Measurements from ENCODE around the gene FBP1. TPM values are rescaled to one million over a fixed set of nuclear protein-coding genes. Genes with fewer than 3 reads are reported as not detected.

Gene FBP1
- total and polyA plus RNA-seq, 10 of the 15 experiments (the other 5 are each of a cell fraction or from before 2014, with no cell fraction given): 0.11 to 0.38 (median 0.15) TPM; not detected in 7

GRCh38 chr9:94554439-94555331, 84.6 kb downstream of the FBP1 start, which contains the start of gene PCAT7 (continued):
- TF ChIP-seq, protein P1, sequence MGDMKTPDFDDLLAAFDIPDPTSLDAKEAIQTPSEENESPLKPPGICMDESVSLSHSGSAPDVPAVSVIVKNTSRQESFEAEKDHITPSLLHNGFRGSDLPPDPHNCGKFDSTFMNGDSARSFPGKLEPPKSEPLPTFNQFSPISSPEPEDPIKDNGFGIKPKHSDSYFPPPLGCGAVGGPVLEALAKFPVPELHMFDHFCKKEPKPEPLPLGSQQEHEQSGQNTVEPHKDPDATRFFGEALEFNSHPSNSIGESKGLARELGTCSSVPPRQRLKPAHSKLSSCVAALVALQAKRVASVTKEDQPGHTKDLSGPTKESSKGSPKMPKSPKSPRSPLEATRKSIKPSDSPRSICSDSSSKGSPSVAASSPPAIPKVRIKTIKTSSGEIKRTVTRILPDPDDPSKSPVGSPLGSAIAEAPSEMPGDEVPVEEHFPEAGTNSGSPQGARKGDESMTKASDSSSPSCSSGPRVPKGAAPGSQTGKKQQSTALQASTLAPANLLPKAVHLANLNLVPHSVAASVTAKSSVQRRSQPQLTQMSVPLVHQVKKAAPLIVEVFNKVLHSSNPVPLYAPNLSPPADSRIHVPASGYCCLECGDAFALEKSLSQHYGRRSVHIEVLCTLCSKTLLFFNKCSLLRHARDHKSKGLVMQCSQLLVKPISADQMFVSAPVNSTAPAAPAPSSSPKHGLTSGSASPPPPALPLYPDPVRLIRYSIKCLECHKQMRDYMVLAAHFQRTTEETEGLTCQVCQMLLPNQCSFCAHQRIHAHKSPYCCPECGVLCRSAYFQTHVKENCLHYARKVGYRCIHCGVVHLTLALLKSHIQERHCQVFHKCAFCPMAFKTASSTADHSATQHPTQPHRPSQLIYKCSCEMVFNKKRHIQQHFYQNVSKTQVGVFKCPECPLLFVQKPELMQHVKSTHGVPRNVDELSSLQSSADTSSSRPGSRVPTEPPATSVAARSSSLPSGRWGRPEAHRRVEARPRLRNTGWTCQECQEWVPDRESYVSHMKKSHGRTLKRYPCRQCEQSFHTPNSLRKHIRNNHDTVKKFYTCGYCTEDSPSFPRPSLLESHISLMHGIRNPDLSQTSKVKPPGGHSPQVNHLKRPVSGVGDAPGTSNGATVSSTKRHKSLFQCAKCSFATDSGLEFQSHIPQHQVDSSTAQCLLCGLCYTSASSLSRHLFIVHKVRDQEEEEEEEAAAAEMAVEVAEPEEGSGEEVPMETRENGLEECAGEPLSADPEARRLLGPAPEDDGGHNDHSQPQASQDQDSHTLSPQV (IDR thresholded peaks at IDR 0.05): no peak
- TF ChIP-seq RUNX3 (IDR thresholded peaks at IDR 0.05; ENCODE audit: low read length): peak; percentile 77
- TF ChIP-seq SMC3 (IDR thresholded peaks at IDR 0.05; ENCODE audit: borderline replicate concordance, low read length): peak; percentile 62; the same call in 1 of the 2 replicates
- TF ChIP-seq TBL1XR1 (IDR thresholded peaks at IDR 0.05; ENCODE audit: low read depth, low read length): no peak
- TF ChIP-seq ZNF207 (IDR thresholded peaks at IDR 0.05; ENCODE audit: borderline replicate concordance): no peak
- no peak for TF ChIP-seq TAF1 (IDR thresholded peaks at IDR 0.05; ENCODE audit: borderline replicate concordance, low read depth, low read length)
- TF ChIP-seq ATF2 (IDR thresholded peaks at IDR 0.05; ENCODE audit: low read length): no peak
- no peak for TF ChIP-seq ESRRA (IDR thresholded peaks at IDR 0.05; ENCODE audit: low read length)
- no peak for TF ChIP-seq TCF7 (IDR thresholded peaks at IDR 0.05; ENCODE audit: borderline replicate concordance)
- no peak for TF ChIP-seq ZBTB11 (CRISPR knock-in tag; IDR thresholded peaks at IDR 0.05)
- TF ChIP-seq, protein P2, sequence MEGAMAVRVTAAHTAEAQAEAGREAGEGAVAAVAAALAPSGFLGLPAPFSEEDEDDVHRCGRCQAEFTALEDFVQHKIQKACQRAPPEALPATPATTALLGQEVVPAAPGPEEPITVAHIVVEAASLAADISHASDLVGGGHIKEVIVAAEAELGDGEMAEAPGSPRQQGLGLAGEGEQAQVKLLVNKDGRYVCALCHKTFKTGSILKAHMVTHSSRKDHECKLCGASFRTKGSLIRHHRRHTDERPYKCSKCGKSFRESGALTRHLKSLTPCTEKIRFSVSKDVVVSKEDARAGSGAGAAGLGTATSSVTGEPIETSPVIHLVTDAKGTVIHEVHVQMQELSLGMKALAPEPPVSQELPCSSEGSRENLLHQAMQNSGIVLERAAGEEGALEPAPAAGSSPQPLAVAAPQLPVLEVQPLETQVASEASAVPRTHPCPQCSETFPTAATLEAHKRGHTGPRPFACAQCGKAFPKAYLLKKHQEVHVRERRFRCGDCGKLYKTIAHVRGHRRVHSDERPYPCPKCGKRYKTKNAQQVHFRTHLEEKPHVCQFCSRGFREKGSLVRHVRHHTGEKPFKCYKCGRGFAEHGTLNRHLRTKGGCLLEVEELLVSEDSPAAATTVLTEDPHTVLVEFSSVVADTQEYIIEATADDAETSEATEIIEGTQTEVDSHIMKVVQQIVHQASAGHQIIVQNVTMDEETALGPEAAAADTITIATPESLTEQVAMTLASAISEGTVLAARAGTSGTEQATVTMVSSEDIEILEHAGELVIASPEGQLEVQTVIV (IDR thresholded peaks at IDR 0.05; ENCODE audit: borderline replicate concordance, partially characterized antibody): no peak
- peak; percentile 20; the same call in 1 of the 2 replicates for TF ChIP-seq IKZF1 (conservative IDR thresholded peaks at IDR 0.05)
- no peak for TF ChIP-seq ASH2L (IDR thresholded peaks at IDR 0.05; ENCODE audit: borderline replicate concordance, low read depth)
- no peak for TF ChIP-seq NR2C2 (IDR thresholded peaks at IDR 0.05; ENCODE audit: borderline replicate concordance, control insufficient read depth, insufficient read length, low read depth)
- peak; percentile 67; the same call in 1 of the 2 replicates for TF ChIP-seq NFYB (IDR thresholded peaks at IDR 0.05; ENCODE audit: insufficient read depth, low read depth, low read length)
- TF ChIP-seq RAD21 (IDR thresholded peaks at IDR 0.05; ENCODE audit: insufficient read depth, low read depth, low read length): peak; percentile 44; the same call in 1 of the 2 replicates
- TF ChIP-seq SREBF1 (IDR thresholded peaks at IDR 0.05; ENCODE audit: low read length): no peak
- no peak for TF ChIP-seq MTA2 (IDR thresholded peaks at IDR 0.05; ENCODE audit: low read depth)

Data from GM12878 (cell line).